Suprapubic skin (tissue), 4 donors: Measurements from ENCODE around the gene UBR3. TPM values are rescaled to one million over a fixed set of nuclear protein-coding genes. Genes with fewer than 3 reads are reported as not detected.

Experiments
- DNase-seq, 2 donors: peaks; one replicate each; pipeline ENCODE4 v3.0.0-alpha.2; 2019; ENCODE audit warnings: low spot score in 2 of 2
- H3K27ac ChIP-seq: fragments of 200-600 bp; sonication (generic); one replicate; pipeline ENCODE4 v1.5.1; 2019
- H3K27me3 ChIP-seq: fragments of 200-600 bp; sonication (generic); one replicate; pipeline ENCODE4 v1.5.1; 2019
- H3K36me3 ChIP-seq: fragments of 200-600 bp; sonication (generic); one replicate; pipeline ENCODE4 v1.5.1; 2019
- H3K4me1 ChIP-seq: fragments of 200-600 bp; sonication (generic); one replicate; pipeline ENCODE4 v1.5.1; 2019
- H3K4me3 ChIP-seq: fragments of 200-600 bp; sonication (generic); one replicate; pipeline ENCODE4 v1.5.1; 2019; ENCODE audit warnings: mild to moderate bottlenecking
- H3K9me3 ChIP-seq: fragments of 200-600 bp; sonication (generic); one replicate; pipeline ENCODE4 v1.5.1; 2019
- EP300 ChIP-seq: sonication (generic); formaldehyde crosslinking; IDR thresholded peaks from one replicate; pipeline ENCODE4 v1.6.1; 2017; ENCODE audit warnings: antibody characterized with exemption
- POLR2A ChIP-seq, 2 donors: fragments of 450-650 bp; IDR thresholded peaks; one replicate each; pipeline ENCODE4 v1.6.1; 2017; ENCODE audit warnings: antibody characterized with exemption in 2 of 2, mild to moderate bottlenecking in 2 of 2, moderate library complexity in 2 of 2
- POLR2AphosphoS5 ChIP-seq, 3 donors: sonication (generic); formaldehyde crosslinking; IDR thresholded peaks; one replicate each; pipeline ENCODE4 v1.6.1; 2017; ENCODE audit warnings: antibody characterized with exemption in 3 of 3
- WGBS: methylation state at CpG from one replicate; pipeline ENCODE4 v1.1.5; 2018; 5-methylcytosine and 5-hydroxymethylcytosine counted together
- total RNA-seq, 4 donors: library from RNA; depleted of rRNA; stranded (reverse); fragments of >200 nt; gene quantifications; one replicate each; pipeline ENCODE4 v1.1.0, GENCODE V29; 2016
- TF ChIP-seq, protein P1 (sequence below), 2 donors: fragments of 200-600 bp in 1 of 2; fragments of 450-650 bp in 1 of 2; sonication (generic) in 1 of 2; IDR thresholded peaks; one replicate each; pipeline ENCODE4 v1.5.1; 2016 to 2019; ENCODE audit warnings: antibody characterized with exemption in 2 of 2, mild to moderate bottlenecking in 1 of 2, moderate library complexity in 1 of 2

UBR3 gene
- total RNA-seq, 4 donors from 2014 or later: 41.9 to 140 (median 60.4) TPM

DNA sequence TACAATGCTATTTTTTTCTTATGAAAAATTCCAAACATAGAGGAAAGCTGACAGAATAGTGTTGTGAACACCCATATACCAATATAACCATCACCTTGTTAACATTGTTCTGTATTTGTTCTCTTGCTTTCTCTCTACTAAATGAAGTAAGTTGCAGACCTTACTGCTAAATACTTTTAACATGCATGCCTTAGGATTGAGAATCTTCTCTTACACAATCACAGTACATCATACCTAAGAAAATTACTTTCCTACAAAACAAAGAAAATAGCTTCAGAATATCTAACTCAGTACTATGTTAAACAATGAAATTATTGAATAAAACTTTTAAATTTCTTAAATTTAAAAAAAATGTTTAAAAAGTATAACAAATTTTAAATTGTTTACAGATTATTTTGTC, 136.5 kb downstream of the UBR3 start:
- Histone ChIP-seq H3K4me3 (no peak overlapping the region), H3K36me3 (peaks cover 32% of the 10 kb centered on the region), H3K27ac (no peak overlapping the region), H3K9me3 (no peaks in the 10 kb centered on the region), H3K27me3 (no peaks in the 10 kb centered on the region), H3K4me1 (no peaks in the 10 kb centered on the region)
- DNase-seq: no peak
- TF ChIP-seq POLR2AphosphoS5 (IDR thresholded peaks at IDR 0.05) (no peak), POLR2A (IDR thresholded peaks at IDR 0.05) (no peak), EP300 (no peak)
- TF ChIP-seq, protein P1, sequence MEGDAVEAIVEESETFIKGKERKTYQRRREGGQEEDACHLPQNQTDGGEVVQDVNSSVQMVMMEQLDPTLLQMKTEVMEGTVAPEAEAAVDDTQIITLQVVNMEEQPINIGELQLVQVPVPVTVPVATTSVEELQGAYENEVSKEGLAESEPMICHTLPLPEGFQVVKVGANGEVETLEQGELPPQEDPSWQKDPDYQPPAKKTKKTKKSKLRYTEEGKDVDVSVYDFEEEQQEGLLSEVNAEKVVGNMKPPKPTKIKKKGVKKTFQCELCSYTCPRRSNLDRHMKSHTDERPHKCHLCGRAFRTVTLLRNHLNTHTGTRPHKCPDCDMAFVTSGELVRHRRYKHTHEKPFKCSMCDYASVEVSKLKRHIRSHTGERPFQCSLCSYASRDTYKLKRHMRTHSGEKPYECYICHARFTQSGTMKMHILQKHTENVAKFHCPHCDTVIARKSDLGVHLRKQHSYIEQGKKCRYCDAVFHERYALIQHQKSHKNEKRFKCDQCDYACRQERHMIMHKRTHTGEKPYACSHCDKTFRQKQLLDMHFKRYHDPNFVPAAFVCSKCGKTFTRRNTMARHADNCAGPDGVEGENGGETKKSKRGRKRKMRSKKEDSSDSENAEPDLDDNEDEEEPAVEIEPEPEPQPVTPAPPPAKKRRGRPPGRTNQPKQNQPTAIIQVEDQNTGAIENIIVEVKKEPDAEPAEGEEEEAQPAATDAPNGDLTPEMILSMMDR (IDR thresholded peaks at IDR 0.05): no peak

DNA sequence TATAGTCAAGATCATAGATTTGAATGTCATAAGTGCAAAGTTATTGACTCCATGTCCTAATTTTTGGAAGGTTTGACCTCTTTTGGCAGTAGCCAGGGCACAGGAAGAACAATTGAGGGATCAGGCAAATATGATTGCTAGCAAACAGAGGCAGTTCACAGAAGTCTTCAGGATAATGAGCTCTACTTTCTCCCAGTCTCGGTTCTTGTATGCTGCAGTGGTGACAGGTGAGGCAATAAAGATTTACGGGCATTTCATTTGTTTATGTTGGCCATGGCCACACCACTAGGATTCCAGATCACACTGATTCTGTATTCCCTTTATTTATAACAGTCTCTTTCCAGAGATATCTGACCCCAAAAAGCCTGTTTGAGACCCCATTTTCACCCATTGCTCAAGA, 137.5 kb downstream of the UBR3 start:
- WGBS: 61% methylated on average over 2 of the region's 2 CpGs
- peaks cover 28% of the 10 kb centered on the region for H3K36me3 ChIP-seq
- TF ChIP-seq EP300 (no peak), POLR2A (IDR thresholded peaks at IDR 0.05) (no peak), POLR2AphosphoS5 (IDR thresholded peaks at IDR 0.05) (no peak)
- TF ChIP-seq, protein P1 (IDR thresholded peaks at IDR 0.05): no peak
- no peak for DNase-seq
- no peaks in the 10 kb centered on the region for H3K9me3 ChIP-seq
- H3K27ac ChIP-seq: no peak overlapping the region
- no peaks in the 10 kb centered on the region for H3K4me1 ChIP-seq
- H3K27me3 ChIP-seq: no peaks in the 10 kb centered on the region
- no peak overlapping the region for H3K4me3 ChIP-seq

DNA sequence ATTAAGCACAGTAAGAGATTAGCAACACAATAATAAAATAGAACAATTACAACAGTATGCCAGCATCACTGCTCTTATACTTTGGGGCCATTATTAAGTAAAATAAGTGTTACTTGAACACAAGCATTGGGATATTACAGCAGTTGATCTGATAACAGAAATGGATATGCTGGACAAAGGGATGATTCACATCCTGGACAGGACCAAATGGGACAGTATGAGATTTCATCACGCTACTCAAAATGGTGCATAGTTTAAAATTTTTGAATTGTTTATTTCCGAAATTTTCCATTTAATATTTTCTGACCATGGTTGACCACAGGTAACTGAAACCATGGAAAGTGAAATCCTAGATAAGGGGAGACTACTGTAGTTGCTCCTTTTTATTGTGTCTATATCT, 138.2 kb downstream of the UBR3 start:
- WGBS: 97% methylated on average over 2 of the region's 2 CpGs
- Histone ChIP-seq H3K9me3 (no peaks in the 10 kb centered on the region), H3K36me3 (peaks cover 28% of the 10 kb centered on the region), H3K4me1 (no peaks in the 10 kb centered on the region), H3K4me3 (no peak overlapping the region), H3K27ac (no peak overlapping the region), H3K27me3 (no peaks in the 10 kb centered on the region)
- no peak for DNase-seq
- TF ChIP-seq EP300 (no peak), POLR2A (IDR thresholded peaks at IDR 0.05) (no peak), POLR2AphosphoS5 (IDR thresholded peaks at IDR 0.05) (no peak)
- TF ChIP-seq, protein P1 (IDR thresholded peaks at IDR 0.05): no peak

DNA sequence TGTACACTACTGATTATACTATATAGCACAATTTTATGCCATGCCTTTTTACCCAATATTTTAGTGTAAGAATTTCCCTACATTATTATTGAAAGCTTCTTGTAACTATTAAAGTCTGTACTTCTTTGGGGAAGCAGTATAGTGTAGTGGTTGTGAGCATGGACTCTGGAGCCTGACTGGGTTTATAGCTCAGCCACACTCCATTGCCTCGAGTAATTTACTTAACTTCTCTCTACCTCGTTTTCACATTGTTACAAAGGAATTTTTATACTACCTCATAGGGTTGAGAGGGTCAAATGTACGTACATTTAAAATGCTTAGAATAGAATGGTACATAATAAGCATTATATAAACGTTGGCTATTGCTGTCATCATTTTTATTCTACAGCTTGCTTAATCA, 139.2 kb downstream of the UBR3 start:
- DNase-seq: no peak
- TF ChIP-seq POLR2AphosphoS5 (IDR thresholded peaks at IDR 0.05): no peak
- TF ChIP-seq, protein P1 (IDR thresholded peaks at IDR 0.05): no peak
- TF ChIP-seq POLR2A (IDR thresholded peaks at IDR 0.05): no peak
- no peak for TF ChIP-seq EP300
- Histone ChIP-seq H3K4me3 (no peak overlapping the region), H3K4me1 (no peaks in the 10 kb centered on the region), H3K9me3 (no peaks in the 10 kb centered on the region), H3K36me3 (peaks cover 23% of the 10 kb centered on the region), H3K27me3 (no peaks in the 10 kb centered on the region), H3K27ac (no peak overlapping the region)
- 76% methylated on average over 4 of the region's 4 CpGs for WGBS

DNA sequence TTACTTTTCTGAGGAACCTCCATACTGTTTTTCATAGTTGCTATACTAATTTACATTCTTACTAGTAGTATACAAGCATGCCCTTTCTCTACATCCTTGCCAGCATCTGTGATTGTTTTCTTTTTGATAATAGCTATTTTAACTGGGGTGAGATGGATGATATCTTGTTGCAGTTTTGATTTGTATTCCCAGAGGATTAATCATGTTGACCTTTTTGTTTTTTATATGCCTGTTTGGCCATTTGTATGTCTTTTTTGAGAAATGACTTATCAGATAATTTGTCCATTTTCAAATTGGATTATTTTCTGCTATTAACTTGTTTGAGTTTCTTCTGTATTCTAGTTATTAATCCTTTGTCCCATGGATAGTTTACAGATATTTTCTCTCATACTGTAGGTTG, 141.5 kb downstream of the UBR3 start:
- peaks cover 23% of the 10 kb centered on the region for H3K36me3 ChIP-seq
- TF ChIP-seq POLR2AphosphoS5 (IDR thresholded peaks at IDR 0.05) (no peak), POLR2A (IDR thresholded peaks at IDR 0.05) (no peak), EP300 (no peak)
- TF ChIP-seq, protein P1 (IDR thresholded peaks at IDR 0.05): no peak

More for the DNA sequence above, 141.5 kb downstream of the UBR3 start:
- H3K9me3 ChIP-seq: no peaks in the 10 kb centered on the region
- H3K4me1 ChIP-seq: no peaks in the 10 kb centered on the region
- no peak for DNase-seq
- H3K27me3 ChIP-seq: no peaks in the 10 kb centered on the region
- no peak overlapping the region for H3K27ac ChIP-seq
- H3K4me3 ChIP-seq: no peak overlapping the region
